HepG2 (cell line): ENCODE data around the gene ASIC3. TPM values are rescaled to one million over a fixed set of nuclear protein-coding genes. Genes with fewer than 3 reads are reported as not detected.

ENCODE experiments used
- ARID4A ChIP-seq: sonication (generic); formaldehyde crosslinking; IDR thresholded peaks from 2 replicates; pipeline ENCODE4 v1.5.0; 2020; ENCODE audit warnings: mild to moderate bottlenecking, missing genetic modification reagents, borderline replicate concordance
- E2F5 ChIP-seq: sonication (generic); formaldehyde crosslinking; conservative IDR thresholded peaks from 2 replicates; pipeline ENCODE4 v1.4.0; 2020; ENCODE audit warnings: missing genetic modification reagents
- HOXA7 ChIP-seq: sonication (generic); formaldehyde crosslinking; IDR thresholded peaks from 2 replicates; pipeline ENCODE4 v1.8.1; 2022; ENCODE audit warnings: mild to moderate bottlenecking, missing genetic modification reagents, moderate library complexity
- MYC ChIP-seq: sonication (generic); formaldehyde crosslinking; IDR thresholded peaks from 2 replicates; pipeline ENCODE4 v1.9.0; 2021; ENCODE audit warnings: missing genetic modification reagents, borderline replicate concordance
- PRDM4 ChIP-seq: sonication (generic); formaldehyde crosslinking; IDR thresholded peaks from 2 replicates; pipeline ENCODE4 v1.9.0; 2021; ENCODE audit warnings: missing genetic modification reagents, borderline replicate concordance
- SAFB2 ChIP-seq: sonication (generic); formaldehyde crosslinking; IDR thresholded peaks from 2 replicates; pipeline ENCODE4 v1.5.1; 2020; ENCODE audit warnings: missing genetic modification reagents, low read depth, mild to moderate bottlenecking, borderline replicate concordance
- SETDB1 ChIP-seq: sonication (generic); formaldehyde crosslinking; IDR thresholded peaks from 2 replicates; pipeline ENCODE4 v1.5.1; 2020; ENCODE audit warnings: missing genetic modification reagents, mild to moderate bottlenecking, borderline replicate concordance
- TFE3 ChIP-seq: IDR thresholded peaks from 2 replicates; pipeline ENCODE4 v1.6.1; 2016
- ZBTB26 ChIP-seq: IDR thresholded peaks from 2 replicates; pipeline ENCODE4 v1.6.1; 2016; ENCODE audit warnings: missing compliant biosample characterization, missing genetic modification reagents, borderline replicate concordance
- ZBTB38 ChIP-seq: sonication (generic); formaldehyde crosslinking; IDR thresholded peaks from 2 replicates; pipeline ENCODE4 v1.5.1; 2020; ENCODE audit warnings: mild to moderate bottlenecking, missing genetic modification reagents
- ZNF12 ChIP-seq: sonication (generic); formaldehyde crosslinking; IDR thresholded peaks from 2 replicates; pipeline ENCODE4 v1.5.0; 2020; ENCODE audit warnings: missing genetic modification reagents
- ZNF20 ChIP-seq: sonication (generic); formaldehyde crosslinking; IDR thresholded peaks from 2 replicates; pipeline ENCODE4 v1.4.0; 2020; ENCODE audit warnings: mild to moderate bottlenecking, moderate library complexity, missing genetic modification reagents
- ZNF232 ChIP-seq: sonication (generic); formaldehyde crosslinking; IDR thresholded peaks from 2 replicates; pipeline ENCODE4 v1.4.0; 2020; ENCODE audit warnings: missing genetic modification reagents, borderline replicate concordance
- ZNF567 ChIP-seq: sonication (generic); formaldehyde crosslinking; IDR thresholded peaks from 2 replicates; pipeline ENCODE4 v1.8.1; 2023; ENCODE audit warnings: mild to moderate bottlenecking, missing genetic modification reagents, borderline replicate concordance
- ZNF589 ChIP-seq: sonication (generic); formaldehyde crosslinking; conservative IDR thresholded peaks from 2 replicates; pipeline ENCODE4 v1.8.0; 2022; ENCODE audit warnings: mild to moderate bottlenecking, moderate library complexity, missing genetic modification reagents
- polyA plus RNA-seq, 8 experiments: library from polyadenylated mRNA; depleted of rRNA in 3 of 8; stranded (reverse) in 7 of 8; unstranded in 1 of 8; fragments of >200 nt; fragmentation: Illumina TruSeq in 4 of 8; extraction: Trizol in 4 of 8; gene quantifications; 2 replicates each; pipeline versions ENCODE4 v1.2.1 to v1.2.3, GENCODE V29; 2011 to 2016; ENCODE audit warnings: low read depth in 4 of 8, missing spikeins in 1 of 8, mixed read lengths in 1 of 8; ENCODE audit not compliant: insufficient read depth in 1 of 8
- total RNA-seq, 5 experiments: library from RNA; depleted of rRNA; stranded (reverse); fragments of >200 nt; fragmentation: Illumina TruSeq; extraction: Trizol; gene quantifications; 2 replicates each; pipeline ENCODE4 v1.2.3, GENCODE V29; 2016; ENCODE audit warnings: low read depth in 1 of 5
- TF ChIP-seq, protein P1 (sequence below): sonication (generic); formaldehyde crosslinking; IDR thresholded peaks from 2 replicates; pipeline ENCODE4 v1.5.0; 2020; ENCODE audit warnings: missing genetic modification reagents

ASIC3 gene
- total and polyA plus RNA-seq, 2 of the 13 experiments (the other 11 are each of a cell fraction or from before 2014, with no cell fraction given), result 0.51 TPM; not detected in 1

- no peak for TF ChIP-seq ZBTB26 (CRISPR knock-in tag)
- no peak for TF ChIP-seq E2F5 (CRISPR knock-in tag)
- no peak for TF ChIP-seq ZNF567 (CRISPR knock-in tag)
- no peak for TF ChIP-seq ZNF20 (CRISPR knock-in tag)
- peak; percentile 81; the same call in 1 of the 2 replicates for TF ChIP-seq ARID4A (CRISPR knock-in tag)
- peak; percentile 63; the same call in 1 of the 2 replicates for TF ChIP-seq ZNF232
- no peak for TF ChIP-seq SETDB1 (CRISPR knock-in tag)
- TF ChIP-seq SAFB2 (CRISPR knock-in tag), result no peak
- TF ChIP-seq TFE3 (CRISPR knock-in tag), result no peak
- TF ChIP-seq MYC, result peak; percentile 83
- TF ChIP-seq HOXA7 (CRISPR knock-in tag), result no peak
- TF ChIP-seq, protein P1, sequence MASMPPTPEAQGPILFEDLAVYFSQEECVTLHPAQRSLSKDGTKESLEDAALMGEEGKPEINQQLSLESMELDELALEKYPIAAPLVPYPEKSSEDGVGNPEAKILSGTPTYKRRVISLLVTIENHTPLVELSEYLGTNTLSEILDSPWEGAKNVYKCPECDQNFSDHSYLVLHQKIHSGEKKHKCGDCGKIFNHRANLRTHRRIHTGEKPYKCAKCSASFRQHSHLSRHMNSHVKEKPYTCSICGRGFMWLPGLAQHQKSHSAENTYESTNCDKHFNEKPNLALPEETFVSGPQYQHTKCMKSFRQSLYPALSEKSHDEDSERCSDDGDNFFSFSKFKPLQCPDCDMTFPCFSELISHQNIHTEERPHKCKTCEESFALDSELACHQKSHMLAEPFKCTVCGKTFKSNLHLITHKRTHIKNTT (CRISPR knock-in tag), result no peak
- no peak for TF ChIP-seq ZBTB38
- no peak for TF ChIP-seq PRDM4
- TF ChIP-seq ZNF589 (CRISPR knock-in tag), result no peak
- TF ChIP-seq ZNF12 (CRISPR knock-in tag), result no peak
Measured at GRCh38 chr7:151083071-151083823, 34.9 kb downstream of the ASIC3 start, which contains the start of gene TMUB1 (continued).
